NT2/D1 (cell line): ENCODE data around the gene RAB31.

Source experiments
- YY1 ChIP-seq: IDR thresholded peaks from 2 replicates; pipeline ENCODE4 v1.6.1; 2011; ENCODE audit not compliant: insufficient read length, insufficient read depth
- ZNF274 ChIP-seq: IDR thresholded peaks from 2 replicates; pipeline ENCODE4 v1.6.1; 2011; ENCODE audit warnings: mild to moderate bottlenecking, low read depth, low read length

DNA sequence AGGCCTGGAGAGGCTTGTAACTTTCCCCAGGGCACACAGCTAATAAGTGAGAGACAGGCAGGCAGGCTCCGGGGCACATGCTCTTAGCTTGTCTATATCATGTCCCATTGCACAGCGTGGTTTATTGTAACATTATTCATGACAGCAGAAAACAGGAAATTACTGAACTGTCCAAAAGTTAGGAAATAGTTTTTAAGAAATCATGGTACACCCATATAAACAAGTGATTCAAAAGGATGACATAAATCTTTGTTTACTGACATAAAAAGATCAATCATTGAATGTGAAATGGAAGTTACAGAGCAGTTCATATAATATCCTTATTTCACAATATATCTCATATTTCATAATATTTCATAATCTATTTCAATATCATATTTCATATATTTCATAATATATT lies 143.4 kb downstream of the RAB31 start:
- TF ChIP-seq YY1 (no peak), ZNF274 (no peak)
